Stimulated activated naive CD4-positive, alpha-beta T cell treated with Interleukin-2 at 50 U/mL for 16 hours (primary cell): ENCODE results near the gene TBC1D23.
"Not testable (repeated sequence)": the region's sequence is repeated elsewhere in the genome, so short reads cannot be mapped to it uniquely, and the experiment has no call there.

Experiments used
- DNase-seq: peaks from one replicate; lab custom pipeline; 2025; lab: John Stamatoyannopoulos, UW

The TBC1D23 gene

GRCh38 chr3:100256731-100257151 lies 4.1 kb upstream of the TBC1D23 start:
- DNase-seq: no peak

GRCh38 chr3:100257586-100257985 lies 3.2 kb upstream of the TBC1D23 start:
- no peak for DNase-seq

- DNase-seq: no peak
Measured at GRCh38 chr3:100260081-100260684, 609 bp upstream of the TBC1D23 start.

- no peak for DNase-seq
Measured at GRCh38 chr3:100261485-100261903, 702 bp downstream of the TBC1D23 start.

GRCh38 chr3:100262925-100263324 lies 2.1 kb downstream of the TBC1D23 start:
- DNase-seq: not testable (repeated sequence)

GRCh38 chr3:100263583-100263982 lies 2.8 kb downstream of the TBC1D23 start:
- no peak for DNase-seq

GRCh38 chr3:100264242-100264641 lies 3.5 kb downstream of the TBC1D23 start:
- no peak for DNase-seq

- no peak for DNase-seq
Measured at GRCh38 chr3:100265016-100265415, 4.2 kb downstream of the TBC1D23 start.

GRCh38 chr3:100266531-100266930 lies 5.7 kb downstream of the TBC1D23 start:
- no peak for DNase-seq

- no peak for DNase-seq
Measured at GRCh38 chr3:100268156-100268555, 7.4 kb downstream of the TBC1D23 start.

GRCh38 chr3:100269001-100269400 lies 8.2 kb downstream of the TBC1D23 start:
- DNase-seq: no peak

GRCh38 chr3:100269410-100270214 lies 8.8 kb downstream of the TBC1D23 start:
- no peak for DNase-seq

GRCh38 chr3:100270215-100270583 lies 9.4 kb downstream of the TBC1D23 start:
- no peak for DNase-seq

GRCh38 chr3:100271522-100271921 lies 10.7 kb downstream of the TBC1D23 start:
- no peak for DNase-seq

- DNase-seq: not testable (repeated sequence)
Measured at GRCh38 chr3:100272797-100273611, 12.2 kb downstream of the TBC1D23 start.

GRCh38 chr3:100274361-100274760 lies 13.6 kb downstream of the TBC1D23 start:
- DNase-seq: no peak

- no peak for DNase-seq
Measured at GRCh38 chr3:100277255-100277800, 16.5 kb downstream of the TBC1D23 start.

GRCh38 chr3:100278910-100279309 lies 18.1 kb downstream of the TBC1D23 start:
- DNase-seq: no peak

- no peak for DNase-seq
Measured at GRCh38 chr3:100288288-100288894, 27.6 kb downstream of the TBC1D23 start.

- DNase-seq: no peak
Measured at GRCh38 chr3:100289339-100289738, 28.5 kb downstream of the TBC1D23 start.

- no peak for DNase-seq
Measured at GRCh38 chr3:100295089-100295488, 34.3 kb downstream of the TBC1D23 start.

GRCh38 chr3:100297784-100298183 lies 37.0 kb downstream of the TBC1D23 start:
- DNase-seq: no peak
